ENCODE data around the gene PLPPR1.

Gene PLPPR1

GRCh38 chr9:101097210-101097609 is 68.7 kb downstream of the PLPPR1 start:
- no peak for DNase-seq (ENCODE audit: extremely low spot score)
- ChIA-PET POLR2A (no interaction called here), CTCF (no interaction called here)
- no peak for TF ChIP-seq CTCF (IDR thresholded peaks at IDR 0.05; ENCODE audit: control extremely low read depth, extremely low read depth, low read depth, missing control alignments)

GRCh38 chr9:101098392-101098791 is 69.9 kb downstream of the PLPPR1 start:
- DNase-seq (ENCODE audit: extremely low spot score) = no peak
- CTCF ChIA-PET = no interaction called here
- no peak for TF ChIP-seq CTCF (IDR thresholded peaks at IDR 0.05; ENCODE audit: control extremely low read depth, extremely low read depth, low read depth, missing control alignments)
- POLR2A ChIA-PET = no interaction called here

GRCh38 chr9:101114317-101114716 is 85.8 kb downstream of the PLPPR1 start:
- ChIA-PET CTCF (interaction anchor here (0.6 kb wide), 1 partner anchor 26 kb away, joined by 3 read pairs; no protein-coding TSS in a partner anchor), POLR2A (no interaction called here)
- no peak for TF ChIP-seq CTCF (IDR thresholded peaks at IDR 0.05; ENCODE audit: control extremely low read depth, extremely low read depth, low read depth, missing control alignments)
- DNase-seq (ENCODE audit: extremely low spot score) = no peak

- CTCF ChIA-PET = no interaction called here
- POLR2A ChIA-PET = no interaction called here
- TF ChIP-seq CTCF (IDR thresholded peaks at IDR 0.05; ENCODE audit: control extremely low read depth, extremely low read depth, low read depth, missing control alignments) = no peak
- no peak for DNase-seq (ENCODE audit: extremely low spot score)
Observed at GRCh38 chr9:101115102-101115501, 86.6 kb downstream of the PLPPR1 start.

- no peak for DNase-seq (ENCODE audit: extremely low spot score)
- CTCF ChIA-PET = interaction anchor here (1.5 to 2.9 kb wide), 2 partner anchors 13 to 14 kb away, joined by 3 to 20 read pairs; no protein-coding TSS in a partner anchor
- TF ChIP-seq CTCF (IDR thresholded peaks at IDR 0.05; ENCODE audit: control extremely low read depth, extremely low read depth, low read depth, missing control alignments) = no peak
- POLR2A ChIA-PET = no interaction called here
Observed at GRCh38 chr9:101117161-101117560, 88.6 kb downstream of the PLPPR1 start.

- peak; percentile 37 for DNase-seq (ENCODE audit: extremely low spot score)
- ChIA-PET CTCF (interaction anchor here (0.6 to 2.9 kb wide), 17 partner anchors 10 to 410 kb away, joined by 3 to 32 read pairs (median 5); no protein-coding TSS in a partner anchor), POLR2A (no interaction called here)
- TF ChIP-seq CTCF (IDR thresholded peaks at IDR 0.05; ENCODE audit: control extremely low read depth, extremely low read depth, low read depth, missing control alignments) = peak; percentile 87
Observed at GRCh38 chr9:101119206-101119819, 90.8 kb downstream of the PLPPR1 start.

All from GM10248 (cell line).